HS-27A (cell line): ENCODE measurements around the gene SPDYE8.
"Not testable (repeated sequence)": the region's sequence is repeated elsewhere in the genome, so short reads cannot be mapped to it uniquely, and the experiment has no call there.

Source experiments
- DNase-seq: peaks from one replicate; pipeline ENCODE4 v3.0.0-alpha.2; 2012; ENCODE audit warnings: low read depth, missing footprints

The SPDYE8 gene

DNA sequence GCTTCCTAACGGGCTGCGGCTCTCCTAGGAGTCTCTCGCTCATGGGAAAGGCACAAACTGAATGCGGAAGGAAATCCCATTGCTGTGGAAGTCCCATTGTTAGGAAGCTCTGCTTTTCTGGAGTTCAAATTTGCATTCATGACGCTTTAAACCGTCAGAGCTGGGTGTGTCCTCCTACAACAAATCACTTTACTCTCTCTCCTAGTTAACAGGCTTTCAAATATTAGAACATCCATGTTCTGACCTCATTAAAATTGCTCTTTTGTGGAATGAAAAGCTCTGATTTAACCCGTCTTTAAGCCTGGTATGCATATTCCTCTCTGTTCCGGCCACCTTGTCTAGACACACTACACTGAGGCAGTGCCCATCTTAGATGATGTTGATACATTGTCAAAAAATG, at the start of gene SPDYE8:
SPDYE8 (minus strand) TSS at position 101 of the 400 bp plus-strand sequence. CDS start 1,800 bp downstream, outside the sequence.
- DNase-seq: not testable (repeated sequence)

DNA sequence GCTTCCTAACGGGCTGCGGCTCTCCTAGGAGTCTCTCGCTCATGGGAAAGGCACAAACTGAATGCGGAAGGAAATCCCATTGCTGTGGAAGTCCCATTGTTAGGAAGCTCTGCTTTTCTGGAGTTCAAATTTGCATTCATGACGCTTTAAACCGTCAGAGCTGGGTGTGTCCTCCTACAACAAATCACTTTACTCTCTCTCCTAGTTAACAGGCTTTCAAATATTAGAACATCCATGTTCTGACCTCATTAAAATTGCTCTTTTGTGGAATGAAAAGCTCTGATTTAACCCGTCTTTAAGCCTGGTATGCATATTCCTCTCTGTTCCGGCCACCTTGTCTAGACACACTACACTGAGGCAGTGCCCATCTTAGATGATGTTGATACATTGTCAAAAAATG, 28.2 kb upstream of the SPDYE8 start, which contains the start of gene SPDYE11:
SPDYE11 (minus strand) TSS at position 101 of the 400 bp plus-strand sequence. CDS start 1,800 bp downstream, outside the sequence.
- not testable (repeated sequence) for DNase-seq

DNA sequence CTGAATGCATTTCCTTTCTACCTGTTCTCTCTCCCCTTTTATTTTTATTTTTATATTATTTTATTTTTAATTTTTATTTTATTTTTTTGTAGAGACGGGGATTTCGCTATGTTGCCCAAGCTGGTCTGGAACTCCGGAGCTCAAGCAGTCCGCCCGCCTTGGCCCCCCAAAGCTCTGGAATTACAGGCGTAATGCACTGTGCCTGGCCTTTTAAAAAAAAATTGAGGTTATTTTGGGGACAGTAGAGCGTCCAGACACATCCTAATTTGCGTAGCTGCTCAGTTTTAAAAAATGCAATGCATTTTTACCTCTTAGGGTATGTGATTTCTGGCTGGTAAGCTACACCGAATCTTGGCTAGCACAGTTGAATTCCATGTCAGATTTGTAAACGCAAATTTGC, 23.1 kb downstream of the SPDYE8 start:
- DNase-seq: not testable (repeated sequence)

DNA sequence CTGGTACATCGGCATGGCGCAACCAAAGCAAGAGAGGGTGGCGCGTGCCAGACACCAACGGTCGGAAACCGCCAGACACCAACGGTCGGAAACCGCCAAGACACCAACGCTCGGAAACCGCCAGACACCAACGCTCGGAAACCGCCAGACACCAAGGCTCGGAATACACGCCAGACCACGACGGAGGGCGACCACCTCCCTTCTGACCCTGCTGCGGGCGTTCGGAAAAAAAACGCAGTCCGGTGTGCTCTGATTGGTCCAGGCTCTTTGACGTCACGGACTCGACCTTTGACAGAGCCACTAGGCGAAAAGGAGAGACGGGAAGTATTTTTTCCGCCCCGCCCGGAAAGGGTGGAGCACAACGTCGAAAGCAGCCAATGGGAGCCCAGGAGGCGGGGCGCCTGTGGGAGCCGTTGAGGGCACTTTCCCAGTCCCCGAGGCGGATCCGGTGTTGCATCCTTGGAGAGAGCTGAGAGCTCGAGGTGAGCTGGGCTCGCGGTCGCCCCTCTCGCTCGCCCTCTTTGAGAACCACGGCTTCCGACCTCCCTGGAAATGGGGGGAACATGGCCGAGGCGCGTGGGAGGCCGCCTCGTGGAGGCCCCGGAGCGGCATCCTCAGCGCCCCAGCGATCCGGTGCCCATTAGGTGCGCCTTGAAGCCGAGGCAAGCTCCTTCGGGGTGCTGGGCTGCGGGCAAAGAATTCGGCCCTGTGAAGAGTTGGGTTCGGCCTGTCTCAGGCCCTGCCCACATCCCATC, 23.7 kb downstream of the SPDYE8 start:
- DNase-seq: not testable (repeated sequence)

DNA sequence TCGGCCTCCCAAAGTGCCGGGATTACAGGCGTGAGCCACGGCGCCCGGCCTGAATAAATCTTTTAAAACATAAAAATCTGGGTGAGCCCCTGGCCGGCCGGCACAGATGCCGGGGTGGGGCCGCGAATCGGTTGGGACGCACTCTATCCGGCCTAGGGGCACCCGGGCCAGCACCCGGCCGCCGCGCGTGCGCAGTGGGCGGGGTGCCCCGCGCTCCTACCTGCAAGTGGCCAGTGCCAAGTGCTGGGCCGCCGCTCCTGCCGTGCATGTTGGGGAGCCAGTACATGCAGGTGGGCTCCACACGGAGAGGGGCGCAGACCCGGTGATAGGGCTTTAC, 24.2 kb downstream of the SPDYE8 start:
- not testable (repeated sequence) for DNase-seq

DNA sequence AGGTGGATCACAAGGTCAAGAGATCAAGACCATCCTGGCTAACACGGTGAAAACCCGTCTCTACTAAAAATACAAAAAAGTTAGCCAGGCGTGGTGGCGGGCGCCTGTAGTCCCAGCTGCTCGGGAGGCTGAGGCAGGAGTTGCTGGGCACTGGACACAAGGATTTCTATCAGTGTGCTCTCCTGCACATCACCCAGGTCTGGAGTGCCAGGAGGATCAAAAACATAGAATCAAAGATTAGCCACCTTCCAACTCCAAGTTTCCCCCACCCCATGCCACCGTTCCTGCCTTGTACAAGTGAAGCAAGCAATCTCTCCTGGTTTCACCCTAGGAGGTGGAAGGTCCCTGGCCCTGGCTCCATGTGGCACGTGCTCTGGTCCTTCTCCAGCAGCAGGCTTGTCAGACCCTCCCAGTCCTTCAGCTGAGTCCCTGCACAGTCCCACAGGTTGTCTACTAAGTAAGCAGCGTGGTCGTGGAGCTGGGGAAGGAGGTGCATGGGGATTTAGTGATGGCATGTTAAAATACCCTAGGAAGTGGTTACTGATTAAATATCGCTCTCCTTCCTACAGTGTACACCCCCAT, 31.6 kb downstream of the SPDYE8 start:
- DNase-seq: not testable (repeated sequence)

- not testable (repeated sequence) for DNase-seq
Observed at GRCh38 chr7:72997447-72997846, 32.1 kb downstream of the SPDYE8 start.

DNA sequence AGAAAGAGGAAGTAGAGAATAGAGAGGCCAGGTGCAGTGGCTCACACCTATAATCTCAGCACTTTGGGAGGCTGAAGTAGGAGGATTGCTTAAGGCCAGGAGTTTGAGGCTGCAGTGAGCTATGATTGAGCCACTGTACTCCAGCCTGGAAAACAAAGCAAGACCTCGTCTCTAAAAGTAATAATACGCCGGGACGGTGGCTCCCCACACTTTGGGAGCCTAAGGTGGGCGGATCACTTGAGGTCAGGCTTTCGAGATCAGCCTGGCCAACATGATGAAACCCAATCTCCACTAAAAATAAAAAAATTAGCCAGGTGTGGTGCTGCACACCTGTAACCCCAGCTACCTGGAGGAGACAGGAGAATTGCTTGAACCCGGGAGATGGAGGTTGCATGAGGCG, 34.1 kb downstream of the SPDYE8 start:
- DNase-seq: not testable (repeated sequence)

DNA sequence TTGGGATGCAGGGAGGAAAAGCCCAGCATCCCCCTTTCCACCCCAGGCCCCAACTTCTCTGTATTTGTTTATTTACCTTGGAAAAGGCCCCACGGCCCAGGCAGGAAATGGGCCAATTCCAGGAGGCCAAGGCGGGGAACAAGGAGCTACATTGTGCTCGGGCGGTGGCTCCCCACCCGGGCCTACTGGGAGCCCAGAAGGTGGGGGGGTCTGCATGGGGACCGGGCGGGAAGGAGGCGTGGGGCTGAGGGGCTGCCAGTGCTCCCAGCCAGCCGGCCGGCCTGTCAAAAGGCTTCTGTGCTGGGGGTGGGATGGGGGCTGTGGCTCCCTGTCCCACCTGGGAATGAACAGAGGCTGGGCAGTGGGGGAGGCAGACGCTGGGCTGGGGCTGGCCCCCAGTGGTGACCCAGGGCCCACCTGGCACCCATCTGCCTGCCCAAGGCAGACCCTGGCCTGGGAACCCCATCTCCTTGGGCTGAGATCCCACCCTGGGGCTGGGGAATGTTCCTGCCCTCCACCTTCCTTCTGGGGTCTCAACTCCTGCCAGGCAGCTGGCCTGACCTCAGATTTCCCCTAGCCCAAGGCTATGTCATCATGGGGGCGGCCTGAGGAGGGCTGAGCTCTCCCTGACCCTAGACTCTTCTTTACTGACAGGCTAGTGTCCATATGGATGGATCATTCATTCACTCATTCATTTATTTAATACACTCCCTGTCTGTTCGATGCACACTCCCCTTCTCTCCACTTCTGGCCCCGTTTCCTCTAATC, 39.2 kb downstream of the SPDYE8 start:
- not testable (repeated sequence) for DNase-seq

GRCh38 chr7:72982084-72982483, 47.5 kb downstream of the SPDYE8 start:
- not testable (repeated sequence) for DNase-seq

GRCh38 chr7:72980382-72980781, 49.2 kb downstream of the SPDYE8 start:
- not testable (repeated sequence) for DNase-seq

- not testable (repeated sequence) for DNase-seq
Observed at GRCh38 chr7:72976434-72976833, 53.1 kb downstream of the SPDYE8 start.

GRCh38 chr7:72975656-72976286, 53.8 kb downstream of the SPDYE8 start:
- DNase-seq: not testable (repeated sequence)

GRCh38 chr7:72974781-72975180, 54.8 kb downstream of the SPDYE8 start:
- DNase-seq: not testable (repeated sequence)

DNA sequence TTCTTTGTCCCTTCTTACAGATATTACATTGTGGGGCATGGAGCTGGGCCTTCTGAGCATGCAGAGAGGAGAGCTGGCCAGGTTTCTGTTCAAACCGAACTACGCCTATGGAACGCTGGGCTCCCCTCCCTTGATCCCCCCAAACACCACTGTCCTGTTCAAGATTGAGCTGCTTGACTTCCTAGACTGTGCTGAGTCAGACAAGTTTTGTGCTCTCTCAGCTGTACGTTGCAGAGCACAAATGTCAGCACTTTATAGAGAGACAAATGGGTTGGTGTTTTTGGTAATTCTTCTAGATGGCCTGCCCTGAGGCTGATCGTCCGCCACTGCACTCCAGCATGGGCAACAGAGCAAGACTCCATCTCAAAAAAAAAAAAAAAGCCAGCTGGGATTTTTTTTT, 58.1 kb downstream of the SPDYE8 start:
- DNase-seq: not testable (repeated sequence)
